ENCODE results near the gene ZNF79. TPM values are rescaled to one million over a fixed set of nuclear protein-coding genes. Genes with fewer than 3 reads are reported as not detected.

The ZNF79 gene
- total RNA-seq, 6 donors from 2014 or later, result 6.1 to 18.9 (median 9.2) TPM

GRCh38 chr9:127417131-127418036, 6.8 kb upstream of the ZNF79 start:
- 80 to 83% methylated on average over 15 of the region's 15 CpGs for WGBS, 2 donors
- peak in 1 of 2 donors; percentile 30 for ATAC-seq (ENCODE audit: low FRiP score in 2 of 2)
- Histone ChIP-seq H3K9me3 (no peaks in the 10 kb centered on the region), H3K27me3 (no peaks in the 10 kb centered on the region), H3K27ac (no peak overlapping the region), H3K36me3 (no peaks in the 10 kb centered on the region), H3K4me1 (peaks cover 0 to 5% (median 2%) of the 10 kb centered on the region in 4 donors), H3K4me3 (no peak overlapping the region)
- TF ChIP-seq POLR2A (IDR thresholded peaks at IDR 0.05) (no peak), CTCF (IDR thresholded peaks at IDR 0.05) (no peak), POLR2AphosphoS5 (IDR thresholded peaks at IDR 0.05) (no peak)
- DNase-seq, result no peak

GRCh38 chr9:127418037-127418471, 6.1 kb upstream of the ZNF79 start:
- ATAC-seq (ENCODE audit: low FRiP score in 2 of 2) (peak; percentile 30 to 38), DNase-seq (peak in 1 of 2 donors; percentile 36)
- Histone ChIP-seq H3K4me1 (peaks cover 6 to 12% (median 9%) of the 10 kb centered on the region in 4 donors), H3K27me3 (no peaks in the 10 kb centered on the region), H3K4me3 (no peak overlapping the region), H3K27ac (no peak overlapping the region), H3K36me3 (no peaks in the 10 kb centered on the region), H3K9me3 (no peaks in the 10 kb centered on the region)
- 66% methylated on average over 12 of the region's 12 CpGs; no CpG with 5 or more reads in 1 of the 2 donors for WGBS, 2 donors
- TF ChIP-seq POLR2AphosphoS5 (IDR thresholded peaks at IDR 0.05), result no peak
- TF ChIP-seq EP300 (IDR thresholded peaks at IDR 0.05), result no peak
- peak in 3 of 6 experiments; percentile 10 to 33 (median 28) for TF ChIP-seq CTCF (IDR thresholded peaks at IDR 0.05)

- Histone ChIP-seq H3K4me3 (no peak overlapping the region), H3K4me1 (peaks cover 12 to 17% (median 14%) of the 10 kb centered on the region in 4 donors), H3K27ac (no peak overlapping the region), H3K27me3 (no peaks in the 10 kb centered on the region), H3K36me3 (no peaks in the 10 kb centered on the region), H3K9me3 (no peaks in the 10 kb centered on the region)
- ATAC-seq (ENCODE audit: low FRiP score in 2 of 2) (no peak), DNase-seq (no peak)
- TF ChIP-seq EP300 (IDR thresholded peaks at IDR 0.05) (no peak), POLR2AphosphoS5 (IDR thresholded peaks at IDR 0.05) (no peak), POLR2A (IDR thresholded peaks at IDR 0.05) (no peak), CTCF (IDR thresholded peaks at IDR 0.05) (no peak)
- 83 to 91% methylated on average over 4 to 6 of the region's 6 CpGs for WGBS, 2 donors
Observed at GRCh38 chr9:127419348-127419747, 4.8 kb upstream of the ZNF79 start.

GRCh38 chr9:127421057-127421456, 3.1 kb upstream of the ZNF79 start:
- no peaks in the 10 kb centered on the region for H3K36me3 ChIP-seq
- TF ChIP-seq CTCF (IDR thresholded peaks at IDR 0.05), result no peak
- TF ChIP-seq EP300 (IDR thresholded peaks at IDR 0.05), result no peak
- TF ChIP-seq POLR2A (IDR thresholded peaks at IDR 0.05), result no peak
- peaks cover 23 to 33% (median 26%) of the 10 kb centered on the region in 4 donors for H3K4me1 ChIP-seq
- H3K27ac ChIP-seq, result no peak overlapping the region
- no peak overlapping the region for H3K4me3 ChIP-seq
- ATAC-seq (ENCODE audit: low FRiP score in 2 of 2) (no peak), DNase-seq (no peak)
- H3K27me3 ChIP-seq, result no peaks in the 10 kb centered on the region
- WGBS, 2 donors, result 86 to 87% methylated on average over 7 of the region's 7 CpGs
- H3K9me3 ChIP-seq, result no peaks in the 10 kb centered on the region

Data from upper lobe of left lung (tissue), 6 donors.